WTC11 (cell line): ENCODE data around the gene MAOA.

Source experiments
- ARID4B ChIP-seq: sonication (generic); formaldehyde crosslinking; IDR thresholded peaks from 2 replicates; pipeline ENCODE4 v1.8.0; 2023; ENCODE audit warnings: missing genetic modification reagents, mild to moderate bottlenecking, borderline replicate concordance
- ATF3 ChIP-seq: sonication (generic); formaldehyde crosslinking; conservative IDR thresholded peaks from 2 replicates; pipeline ENCODE4 v1.8.1; 2022; ENCODE audit warnings: mild to moderate bottlenecking, missing genetic modification reagents
- ATF6 ChIP-seq: sonication (generic); formaldehyde crosslinking; IDR thresholded peaks from 2 replicates; pipeline ENCODE4 v1.8.1; 2023; ENCODE audit warnings: mild to moderate bottlenecking, missing genetic modification reagents
- CDX4 ChIP-seq: fragments of 250-450 bp; sonication (Bioruptor Pico); IDR thresholded peaks from 2 replicates; pipeline ENCODE4 v1.9.0; 2021; ENCODE audit warnings: moderate library complexity, mild to moderate bottlenecking, inconsistent platforms, borderline replicate concordance
- CREB1 ChIP-seq: sonication (generic); formaldehyde crosslinking; IDR thresholded peaks from 2 replicates; pipeline ENCODE4 v1.8.0; 2023; ENCODE audit warnings: mild to moderate bottlenecking, missing genetic modification reagents
- CTCF ChIP-seq: fragments of 200-600 bp; IDR thresholded peaks from 2 replicates; pipeline ENCODE4 v1.8.0; 2022; ENCODE audit warnings: antibody characterized with exemption
- GTF2I ChIP-seq: fragments of 250-450 bp; sonication (Bioruptor Pico); conservative IDR thresholded peaks from 2 replicates; pipeline ENCODE4 v1.4.0; 2021; ENCODE audit warnings: mild to moderate bottlenecking
- NR2C2 ChIP-seq: sonication (generic); formaldehyde crosslinking; IDR thresholded peaks from 2 replicates; pipeline ENCODE4 v1.8.0; 2022; ENCODE audit warnings: mild to moderate bottlenecking, missing genetic modification reagents
- PREB ChIP-seq: sonication (generic); formaldehyde crosslinking; IDR thresholded peaks from 2 replicates; pipeline ENCODE4 v1.8.1; 2022; ENCODE audit warnings: mild to moderate bottlenecking, missing genetic modification reagents, moderate library complexity, borderline replicate concordance
- SP1 ChIP-seq: sonication (generic); formaldehyde crosslinking; conservative IDR thresholded peaks from 2 replicates; pipeline ENCODE4 v1.8.1; 2022; ENCODE audit warnings: missing genetic modification reagents
- USF2 ChIP-seq: sonication (generic); formaldehyde crosslinking; IDR thresholded peaks from 2 replicates; pipeline ENCODE4 v1.8.1; 2023; ENCODE audit warnings: mild to moderate bottlenecking, missing genetic modification reagents, moderate library complexity
- ZBTB43 ChIP-seq: sonication (generic); formaldehyde crosslinking; IDR thresholded peaks from 2 replicates; pipeline ENCODE4 v1.8.1; 2023; ENCODE audit warnings: mild to moderate bottlenecking, missing genetic modification reagents
- TF ChIP-seq, protein P1 (sequence below): sonication (generic); formaldehyde crosslinking; IDR thresholded peaks from 2 replicates; pipeline ENCODE4 v1.8.1; 2022; ENCODE audit warnings: low read depth, missing genetic modification reagents, borderline replicate concordance

DNA sequence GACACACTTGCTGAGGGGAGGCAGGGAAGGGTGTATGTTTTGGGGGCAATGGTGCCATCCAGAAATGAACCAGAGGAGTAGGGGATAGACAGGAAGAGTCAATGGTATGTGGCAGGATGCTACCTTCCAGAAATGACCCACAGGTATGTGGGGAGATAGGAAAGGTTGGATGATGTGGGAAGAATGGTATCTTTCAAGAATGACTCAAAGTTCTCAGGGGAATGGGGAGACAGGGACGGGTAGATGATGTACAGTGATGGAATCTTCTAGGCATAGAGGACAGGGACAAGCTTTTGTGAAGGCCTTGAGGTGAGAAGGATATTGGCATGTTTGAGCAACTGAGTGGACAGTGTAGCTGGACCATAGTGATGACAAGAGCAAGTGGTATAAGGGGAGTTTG lies 64.9 kb downstream of the MAOA start:
- TF ChIP-seq ATF6 (CRISPR knock-in tag) (no peak), CTCF (no peak), ARID4B (CRISPR knock-in tag) (no peak), ATF3 (CRISPR knock-in tag) (no peak), CDX4 (CRISPR knock-in tag) (no peak), USF2 (no peak), CREB1 (CRISPR knock-in tag) (no peak), NR2C2 (CRISPR knock-in tag) (no peak), GTF2I (CRISPR knock-in tag) (no peak), ZBTB43 (CRISPR knock-in tag) (no peak), PREB (CRISPR knock-in tag) (no peak), SP1 (CRISPR knock-in tag) (no peak)
- TF ChIP-seq, protein P1, sequence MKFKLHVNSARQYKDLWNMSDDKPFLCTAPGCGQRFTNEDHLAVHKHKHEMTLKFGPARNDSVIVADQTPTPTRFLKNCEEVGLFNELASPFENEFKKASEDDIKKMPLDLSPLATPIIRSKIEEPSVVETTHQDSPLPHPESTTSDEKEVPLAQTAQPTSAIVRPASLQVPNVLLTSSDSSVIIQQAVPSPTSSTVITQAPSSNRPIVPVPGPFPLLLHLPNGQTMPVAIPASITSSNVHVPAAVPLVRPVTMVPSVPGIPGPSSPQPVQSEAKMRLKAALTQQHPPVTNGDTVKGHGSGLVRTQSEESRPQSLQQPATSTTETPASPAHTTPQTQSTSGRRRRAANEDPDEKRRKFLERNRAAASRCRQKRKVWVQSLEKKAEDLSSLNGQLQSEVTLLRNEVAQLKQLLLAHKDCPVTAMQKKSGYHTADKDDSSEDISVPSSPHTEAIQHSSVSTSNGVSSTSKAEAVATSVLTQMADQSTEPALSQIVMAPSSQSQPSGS (CRISPR knock-in tag) = no peak
